ENCODE results near the gene CPM.

Gene CPM

GRCh38 chr12:68839183-68840147 lies 93.5 kb downstream of the CPM start:
- Mint-ChIP-seq H3K9me3 (no peaks in the 10 kb centered on the region), H3K4me3 (no peak overlapping the region), H3K36me3 (ENCODE audit: low read depth) (peaks cover 69% of the 10 kb centered on the region), H3K27ac (no peak overlapping the region), H3K4me1 (no peaks in the 10 kb centered on the region), H3K27me3 (ENCODE audit: low read depth) (no peaks in the 10 kb centered on the region)
- TF ChIP-seq, protein P1, sequence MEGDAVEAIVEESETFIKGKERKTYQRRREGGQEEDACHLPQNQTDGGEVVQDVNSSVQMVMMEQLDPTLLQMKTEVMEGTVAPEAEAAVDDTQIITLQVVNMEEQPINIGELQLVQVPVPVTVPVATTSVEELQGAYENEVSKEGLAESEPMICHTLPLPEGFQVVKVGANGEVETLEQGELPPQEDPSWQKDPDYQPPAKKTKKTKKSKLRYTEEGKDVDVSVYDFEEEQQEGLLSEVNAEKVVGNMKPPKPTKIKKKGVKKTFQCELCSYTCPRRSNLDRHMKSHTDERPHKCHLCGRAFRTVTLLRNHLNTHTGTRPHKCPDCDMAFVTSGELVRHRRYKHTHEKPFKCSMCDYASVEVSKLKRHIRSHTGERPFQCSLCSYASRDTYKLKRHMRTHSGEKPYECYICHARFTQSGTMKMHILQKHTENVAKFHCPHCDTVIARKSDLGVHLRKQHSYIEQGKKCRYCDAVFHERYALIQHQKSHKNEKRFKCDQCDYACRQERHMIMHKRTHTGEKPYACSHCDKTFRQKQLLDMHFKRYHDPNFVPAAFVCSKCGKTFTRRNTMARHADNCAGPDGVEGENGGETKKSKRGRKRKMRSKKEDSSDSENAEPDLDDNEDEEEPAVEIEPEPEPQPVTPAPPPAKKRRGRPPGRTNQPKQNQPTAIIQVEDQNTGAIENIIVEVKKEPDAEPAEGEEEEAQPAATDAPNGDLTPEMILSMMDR (IDR thresholded peaks at IDR 0.05; ENCODE audit: unreplicated experiment in 3 of 3), result no peak

- Mint-ChIP-seq H3K27ac (no peak overlapping the region), H3K27me3 (ENCODE audit: low read depth) (no peaks in the 10 kb centered on the region), H3K4me1 (no peaks in the 10 kb centered on the region), H3K9me3 (no peaks in the 10 kb centered on the region), H3K36me3 (ENCODE audit: low read depth) (peaks cover 66% of the 10 kb centered on the region), H3K4me3 (no peak overlapping the region)
- TF ChIP-seq, protein P1 (IDR thresholded peaks at IDR 0.05; ENCODE audit: unreplicated experiment in 3 of 3), result no peak
These were observed 94.7 kb downstream of the CPM start for GRCh38 chr12:68838046-68838886.

GRCh38 chr12:68837215-68837614 lies 95.8 kb downstream of the CPM start:
- H3K27ac Mint-ChIP-seq, result no peak overlapping the region
- H3K9me3 Mint-ChIP-seq, result no peaks in the 10 kb centered on the region
- H3K27me3 Mint-ChIP-seq (ENCODE audit: low read depth), result no peaks in the 10 kb centered on the region
- TF ChIP-seq, protein P1 (IDR thresholded peaks at IDR 0.05; ENCODE audit: unreplicated experiment in 3 of 3), result no peak
- H3K36me3 Mint-ChIP-seq (ENCODE audit: low read depth), result peaks cover 61% of the 10 kb centered on the region
- no peaks in the 10 kb centered on the region for H3K4me1 Mint-ChIP-seq
- no peak overlapping the region for H3K4me3 Mint-ChIP-seq

- no peak overlapping the region for H3K27ac Mint-ChIP-seq
- peaks cover 63% of the 10 kb centered on the region for H3K36me3 Mint-ChIP-seq (ENCODE audit: low read depth)
- no peak overlapping the region for H3K4me3 Mint-ChIP-seq
- no peaks in the 10 kb centered on the region for H3K9me3 Mint-ChIP-seq
- no peaks in the 10 kb centered on the region for H3K4me1 Mint-ChIP-seq
- TF ChIP-seq, protein P1 (IDR thresholded peaks at IDR 0.05; ENCODE audit: unreplicated experiment in 3 of 3), result no peak
- H3K27me3 Mint-ChIP-seq (ENCODE audit: low read depth), result no peaks in the 10 kb centered on the region
These were observed 97.5 kb downstream of the CPM start for GRCh38 chr12:68835333-68835908.

- no peaks in the 10 kb centered on the region for H3K9me3 Mint-ChIP-seq
- TF ChIP-seq, protein P1 (IDR thresholded peaks at IDR 0.05; ENCODE audit: unreplicated experiment in 3 of 3), result no peak
- H3K4me3 Mint-ChIP-seq, result no peak overlapping the region
- no peaks in the 10 kb centered on the region for H3K4me1 Mint-ChIP-seq
- peaks cover 62% of the 10 kb centered on the region for H3K36me3 Mint-ChIP-seq (ENCODE audit: low read depth)
- H3K27ac Mint-ChIP-seq, result no peak overlapping the region
- no peaks in the 10 kb centered on the region for H3K27me3 Mint-ChIP-seq (ENCODE audit: low read depth)
These were observed 99.5 kb downstream of the CPM start for GRCh38 chr12:68833508-68833907.

All from nephron (organoid).